Measurements from ENCODE around the gene SLC6A6. TPM values are rescaled to one million over a fixed set of nuclear protein-coding genes. Genes with fewer than 3 reads are reported as not detected.
A peak's percentile ranks its signal among the peaks of the same experiment; 100 is the strongest.

Gene SLC6A6
- total RNA-seq, 2 donors from 2014 or later: 4.9 to 5.7 TPM

- no peak for TF ChIP-seq CTCF (IDR thresholded peaks at IDR 0.05)
- TF ChIP-seq POLR2A (IDR thresholded peaks at IDR 0.05): no peak
- DNase-seq (no peak), ATAC-seq (no peak)
- peaks cover 21% of the 10 kb centered on the region for H3K4me1 ChIP-seq
- intact Hi-C loops (cut with DNase I): no loop called here
- no peaks in the 10 kb centered on the region for H3K9me3 ChIP-seq
- H3K27me3 ChIP-seq: no peaks in the 10 kb centered on the region
- no peak overlapping the region for H3K27ac ChIP-seq
- WGBS, 2 donors: 55 to 57% methylated on average over 21 to 22 of the region's 22 CpGs
- no peaks in the 10 kb centered on the region for H3K36me3 ChIP-seq (replicated peaks in 1 of 2; ENCODE audit: insufficient read depth in 1 of 2, low read depth in 2 of 2)
- H3K4me3 ChIP-seq: no peak overlapping the region
Measured at GRCh38 chr3:14366915-14367823, 35.2 kb upstream of the SLC6A6 start.

GRCh38 chr3:14368146-14368545 is 34.3 kb upstream of the SLC6A6 start:
- Histone ChIP-seq H3K9me3 (no peaks in the 10 kb centered on the region), H3K36me3 (replicated peaks in 1 of 2; ENCODE audit: insufficient read depth in 1 of 2, low read depth in 2 of 2) (no peaks in the 10 kb centered on the region), H3K4me1 (peaks cover 21% of the 10 kb centered on the region), H3K27ac (no peak overlapping the region), H3K4me3 (no peak overlapping the region), H3K27me3 (no peaks in the 10 kb centered on the region)
- intact Hi-C loops (cut with DNase I): no loop called here
- TF ChIP-seq POLR2A (IDR thresholded peaks at IDR 0.05) (no peak), CTCF (IDR thresholded peaks at IDR 0.05) (no peak)
- DNase-seq (no peak), ATAC-seq (no peak)
- 75 to 85% methylated on average over 2 to 9 of the region's 10 CpGs for WGBS, 2 donors

- ATAC-seq: no peak
Measured at GRCh38 chr3:14368885-14369284, 33.5 kb upstream of the SLC6A6 start.

GRCh38 chr3:14369675-14370669 is 32.4 kb upstream of the SLC6A6 start:
- H3K36me3 ChIP-seq (replicated peaks in 1 of 2; ENCODE audit: insufficient read depth in 1 of 2, low read depth in 2 of 2): no peaks in the 10 kb centered on the region
- WGBS, 2 donors: 37 to 54% methylated on average over 12 to 15 of the region's 15 CpGs
- DNase-seq: peak; percentile 41 to 68 (median 60)
- intact Hi-C loops (cut with DNase I): no loop called here
- no peak overlapping the region for H3K27ac ChIP-seq
- H3K27me3 ChIP-seq: no peaks in the 10 kb centered on the region
- no peaks in the 10 kb centered on the region for H3K9me3 ChIP-seq
- ATAC-seq: peak; percentile 30
- H3K4me3 ChIP-seq: no peak overlapping the region
- peaks cover 21% of the 10 kb centered on the region for H3K4me1 ChIP-seq
- TF ChIP-seq POLR2A (IDR thresholded peaks at IDR 0.05): no peak
- peak in 5 of 7 experiments; percentile 11 to 35 (median 13) for TF ChIP-seq CTCF (IDR thresholded peaks at IDR 0.05)

More at GRCh38 chr3:14368885-14369284, 33.5 kb upstream of the SLC6A6 start:
- Histone ChIP-seq H3K27ac (no peak overlapping the region), H3K4me3 (no peak overlapping the region), H3K36me3 (replicated peaks in 1 of 2; ENCODE audit: insufficient read depth in 1 of 2, low read depth in 2 of 2) (no peaks in the 10 kb centered on the region), H3K27me3 (no peaks in the 10 kb centered on the region), H3K9me3 (no peaks in the 10 kb centered on the region), H3K4me1 (peaks cover 21% of the 10 kb centered on the region)
- no peak for DNase-seq
- WGBS, 2 donors: 73 to 78% methylated on average over 2 of the region's 2 CpGs
- TF ChIP-seq POLR2A (IDR thresholded peaks at IDR 0.05) (no peak), CTCF (IDR thresholded peaks at IDR 0.05) (no peak)
- intact Hi-C loops (cut with DNase I): no loop called here

All from body of pancreas (tissue), 4 donors.